HepG2 (cell line): ENCODE data around the gene DAGLB. TPM values are rescaled to one million over a fixed set of nuclear protein-coding genes. Genes with fewer than 3 reads are reported as not detected.
A peak's percentile ranks its signal among the peaks of the same experiment; 100 is the strongest.

Experiments
- ARNTL ChIP-seq: sonication (generic); formaldehyde crosslinking; IDR thresholded peaks from 2 replicates; pipeline ENCODE4 v1.4.0; 2020; ENCODE audit warnings: mild to moderate bottlenecking, missing genetic modification reagents
- ATF1 ChIP-seq: IDR thresholded peaks from 2 replicates; pipeline ENCODE4 v1.6.1; 2016; ENCODE audit warnings: mild to moderate bottlenecking, control low read depth
- CBX2 ChIP-seq, 2 experiments: fragments of 200-600 bp in 1 of 2; sonication (generic); formaldehyde crosslinking in 1 of 2; IDR thresholded peaks; 2 replicates each; pipeline versions ENCODE4 v1.7.0 to v1.8.1; 2018 to 2022; ENCODE audit warnings: low read depth in 2 of 2, low read length in 1 of 2, mild to moderate bottlenecking in 1 of 2, missing genetic modification reagents in 1 of 2
- CSRNP2 ChIP-seq: sonication (generic); formaldehyde crosslinking; conservative IDR thresholded peaks from 2 replicates; pipeline ENCODE4 v1.8.0; 2022; ENCODE audit warnings: low read depth, missing genetic modification reagents
- ESRRA ChIP-seq: sonication (generic); formaldehyde crosslinking; IDR thresholded peaks from 2 replicates; pipeline ENCODE4 v1.5.1; 2020; ENCODE audit warnings: mild to moderate bottlenecking, low read depth, missing genetic modification reagents
- FOXP1 ChIP-seq, 2 experiments: fragments of 450-650 bp in 1 of 2; IDR thresholded peaks; 2 replicates each; pipeline ENCODE4 v1.6.1; 2017 to 2018; ENCODE audit warnings: antibody characterized with exemption in 1 of 2
- KAT8 ChIP-seq: IDR thresholded peaks from 2 replicates; pipeline ENCODE4 v1.6.1; 2016; ENCODE audit warnings: missing genetic modification reagents, missing compliant biosample characterization
- POLR2AphosphoS5 ChIP-seq: IDR thresholded peaks from 2 replicates; pipeline ENCODE4 v1.6.1; 2012; ENCODE audit warnings: low read depth, low read length
- PRMT3 ChIP-seq: sonication (generic); formaldehyde crosslinking; IDR thresholded peaks from 2 replicates; pipeline ENCODE4 v1.8.1; 2022; ENCODE audit warnings: low read depth, mild to moderate bottlenecking, moderate library complexity, missing genetic modification reagents, borderline replicate concordance
- RAD51 ChIP-seq: fragments of 450-650 bp; IDR thresholded peaks from 2 replicates; pipeline ENCODE4 v1.6.1; 2016; ENCODE audit warnings: borderline replicate concordance
- SCMH1 ChIP-seq: sonication (generic); formaldehyde crosslinking; IDR thresholded peaks from 2 replicates; pipeline ENCODE4 v1.9.0; 2021; ENCODE audit warnings: missing genetic modification reagents, mild to moderate bottlenecking, borderline replicate concordance
- SOX13 ChIP-seq, 3 experiments: fragments of 450-650 bp in 1 of 3; sonication (generic) in 1 of 3; formaldehyde crosslinking in 1 of 3; IDR thresholded peaks in 2 of 3; conservative IDR thresholded peaks in 1 of 3; 2 replicates each; pipeline versions ENCODE4 v1.5.0 to v1.6.1; 2016 to 2020; ENCODE audit warnings: antibody characterized with exemption in 1 of 3, mild to moderate bottlenecking in 1 of 3, missing compliant biosample characterization in 1 of 3, missing genetic modification reagents in 1 of 3, moderate library complexity in 1 of 3
- SRY ChIP-seq: sonication (generic); formaldehyde crosslinking; IDR thresholded peaks from 2 replicates; pipeline ENCODE4 v1.8.0; 2022; ENCODE audit warnings: mild to moderate bottlenecking, missing genetic modification reagents
- SYNCRIP ChIP-seq: fragments of 200-400 bp; formaldehyde crosslinking; IDR thresholded peaks from 2 replicates; pipeline ENCODE4 v1.6.1; 2018; ENCODE audit warnings: mild to moderate bottlenecking, low read depth, low read length; ENCODE audit not compliant: insufficient read depth
- TFDP2 ChIP-seq: sonication (generic); formaldehyde crosslinking; IDR thresholded peaks from 2 replicates; pipeline ENCODE4 v1.4.0; 2020; ENCODE audit warnings: missing genetic modification reagents
- YEATS4 ChIP-seq: sonication (generic); formaldehyde crosslinking; IDR thresholded peaks from 2 replicates; pipeline ENCODE4 v1.4.0; 2020; ENCODE audit warnings: missing genetic modification reagents, borderline replicate concordance
- ZC3H4 ChIP-seq: sonication (generic); formaldehyde crosslinking; IDR thresholded peaks from 2 replicates; pipeline ENCODE4 v1.4.0; 2020; ENCODE audit warnings: missing genetic modification reagents, borderline replicate concordance
- ZEB1 ChIP-seq: IDR thresholded peaks from 2 replicates; pipeline ENCODE4 v1.6.1; 2012; ENCODE audit warnings: mild to moderate bottlenecking, low read depth, inconsistent platforms; ENCODE audit not compliant: insufficient replicate concordance
- ZFP36 ChIP-seq: fragments of 150-350 bp; IDR thresholded peaks from 2 replicates; pipeline ENCODE4 v1.6.1; 2018; ENCODE audit warnings: borderline replicate concordance, low read length, low read depth; ENCODE audit not compliant: partially characterized antibody
- ZNF3 ChIP-seq: IDR thresholded peaks from 2 replicates; pipeline ENCODE4 v1.7.0; 2017; ENCODE audit warnings: inconsistent platforms
- ZNF577 ChIP-seq: sonication (generic); formaldehyde crosslinking; IDR thresholded peaks from 2 replicates; pipeline ENCODE4 v1.4.0; 2020; ENCODE audit warnings: mild to moderate bottlenecking, low read depth, missing genetic modification reagents, borderline replicate concordance
- ZNF746 ChIP-seq: sonication (generic); formaldehyde crosslinking; IDR thresholded peaks from 2 replicates; pipeline ENCODE4 v1.8.0; 2022; ENCODE audit warnings: mild to moderate bottlenecking, missing genetic modification reagents
- ZNF839 ChIP-seq: sonication (generic); formaldehyde crosslinking; IDR thresholded peaks from 2 replicates; pipeline ENCODE4 v1.4.0; 2020; ENCODE audit warnings: missing genetic modification reagents, mild to moderate bottlenecking, borderline replicate concordance
- polyA plus RNA-seq, 8 experiments: library from polyadenylated mRNA; depleted of rRNA in 3 of 8; stranded (reverse) in 7 of 8; unstranded in 1 of 8; fragments of >200 nt; fragmentation: Illumina TruSeq in 4 of 8; extraction: Trizol in 4 of 8; gene quantifications; 2 replicates each; pipeline versions ENCODE4 v1.2.1 to v1.2.3, GENCODE V29; 2011 to 2016; ENCODE audit warnings: low read depth in 4 of 8, missing spikeins in 1 of 8, mixed read lengths in 1 of 8; ENCODE audit not compliant: insufficient read depth in 1 of 8
- total RNA-seq, 5 experiments: library from RNA; depleted of rRNA; stranded (reverse); fragments of >200 nt; fragmentation: Illumina TruSeq; extraction: Trizol; gene quantifications; 2 replicates each; pipeline ENCODE4 v1.2.3, GENCODE V29; 2016; ENCODE audit warnings: low read depth in 1 of 5
- TF ChIP-seq, protein P1 (sequence below): sonication (generic); formaldehyde crosslinking; IDR thresholded peaks from 2 replicates; pipeline ENCODE4 v1.5.0; 2020; ENCODE audit warnings: missing genetic modification reagents, mild to moderate bottlenecking, borderline replicate concordance
- TF ChIP-seq, protein P2 (sequence below): IDR thresholded peaks from 2 replicates; pipeline ENCODE4 v1.6.1; 2016; ENCODE audit warnings: low read depth, control low read depth

DAGLB gene
- total and polyA plus RNA-seq, 2 of the 13 experiments (the other 11 are each of a cell fraction or from before 2014, with no cell fraction given), result 7.9 to 9.8 TPM

DNA sequence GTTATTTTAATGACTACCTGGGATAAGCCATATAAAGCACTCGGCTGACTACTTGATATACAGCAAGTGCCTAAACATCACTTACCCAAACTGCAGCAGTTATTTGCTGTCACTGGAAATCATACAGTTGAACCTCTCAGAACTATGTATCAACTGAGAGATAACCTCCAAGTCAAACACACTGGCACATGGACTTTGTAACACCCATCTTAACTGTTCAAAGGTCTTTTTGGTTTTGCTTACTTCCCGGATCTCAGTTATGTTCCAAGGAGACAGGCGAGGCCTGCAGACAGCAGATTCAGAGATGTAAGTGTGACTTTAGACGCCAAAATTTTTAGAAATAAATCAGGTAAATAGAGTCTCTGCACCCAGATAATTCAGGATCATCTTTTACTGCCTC is 34.6 kb upstream of the DAGLB start (continued):
- TF ChIP-seq SOX13 (IDR thresholded peaks at IDR 0.05) (no peak), SOX13 (CRISPR knock-in tag; conservative IDR thresholded peaks at IDR 0.05 in 1 of 2, IDR thresholded peaks at IDR 0.05 in 1 of 2) (peak in 1 of 2 experiments; percentile 45; a peak in 1 of 4 replicates), KAT8 (peak; percentile 56; the same call in 1 of the 2 replicates), ZNF839 (CRISPR knock-in tag) (no peak), ESRRA (CRISPR knock-in tag) (peak; percentile 74; the same call in 1 of the 2 replicates), ZNF3 (CRISPR knock-in tag) (no peak), ZNF746 (CRISPR knock-in tag) (no peak), FOXP1 (IDR thresholded peaks at IDR 0.05) (no peak), FOXP1 (CRISPR knock-in tag; IDR thresholded peaks at IDR 0.05) (peak; percentile 50; the same call in 1 of the 2 replicates), PRMT3 (CRISPR knock-in tag) (no peak), ZNF577 (no peak), TFDP2 (CRISPR knock-in tag) (no peak), ZFP36 (no peak), SCMH1 (CRISPR knock-in tag) (no peak), CSRNP2 (CRISPR knock-in tag) (no peak), RAD51 (no peak), ZC3H4 (CRISPR knock-in tag) (no peak), YEATS4 (CRISPR knock-in tag) (no peak), POLR2AphosphoS5 (peak; percentile 39; the same call in 1 of the 2 replicates), CBX2 (IDR thresholded peaks at IDR 0.05; ENCODE audit: low read depth, low read length) (no peak), CBX2 (CRISPR knock-in tag; IDR thresholded peaks at IDR 0.05; ENCODE audit: low read depth) (no peak), SRY (CRISPR knock-in tag) (no peak), ARNTL (CRISPR knock-in tag) (0 out of 2 replicates have a peak, but pooled peaks have one; percentile 45), ATF1 (no peak), SYNCRIP (no peak), ZEB1 (no peak)
- TF ChIP-seq, protein P1, sequence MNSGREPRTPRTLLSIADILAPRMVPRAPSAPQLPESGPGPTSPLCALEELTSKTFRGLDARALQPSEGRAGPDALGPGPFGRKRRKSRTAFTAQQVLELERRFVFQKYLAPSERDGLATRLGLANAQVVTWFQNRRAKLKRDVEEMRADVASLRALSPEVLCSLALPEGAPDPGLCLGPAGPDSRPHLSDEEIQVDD (CRISPR knock-in tag), result no peak
- TF ChIP-seq, protein P2, sequence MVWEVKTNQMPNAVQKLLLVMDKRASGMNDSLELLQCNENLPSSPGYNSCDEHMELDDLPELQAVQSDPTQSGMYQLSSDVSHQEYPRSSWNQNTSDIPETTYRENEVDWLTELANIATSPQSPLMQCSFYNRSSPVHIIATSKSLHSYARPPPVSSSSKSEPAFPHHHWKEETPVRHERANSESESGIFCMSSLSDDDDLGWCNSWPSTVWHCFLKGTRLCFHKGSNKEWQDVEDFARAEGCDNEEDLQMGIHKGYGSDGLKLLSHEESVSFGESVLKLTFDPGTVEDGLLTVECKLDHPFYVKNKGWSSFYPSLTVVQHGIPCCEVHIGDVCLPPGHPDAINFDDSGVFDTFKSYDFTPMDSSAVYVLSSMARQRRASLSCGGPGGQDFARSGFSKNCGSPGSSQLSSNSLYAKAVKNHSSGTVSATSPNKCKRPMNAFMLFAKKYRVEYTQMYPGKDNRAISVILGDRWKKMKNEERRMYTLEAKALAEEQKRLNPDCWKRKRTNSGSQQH (CRISPR knock-in tag), result 0 out of 2 replicates have a peak, but pooled peaks have one; percentile 30
